ENCODE data around the gene MTHFS. TPM values are rescaled to one million over a fixed set of nuclear protein-coding genes. Genes with fewer than 3 reads are reported as not detected.

Gene MTHFS
- total RNA-seq, 2 donors from 2014 or later: 28.7 to 55.1 TPM

- Histone ChIP-seq H3K27ac (no peak overlapping the region), H3K36me3 (no peaks in the 10 kb centered on the region), H3K27me3 (replicated peaks; ENCODE audit: insufficient read depth) (no peaks in the 10 kb centered on the region), H3K4me3 (no peak overlapping the region), H3K9me3 (no peaks in the 10 kb centered on the region), H3K4me1 (replicated peaks) (no peaks in the 10 kb centered on the region)
- intact Hi-C loops (cut with DNase I): no loop called here
- no peak for DNase-seq (ENCODE audit: low spot score)
- TF ChIP-seq POLR2A (IDR thresholded peaks at IDR 0.05) (no peak), POLR2AphosphoS5 (IDR thresholded peaks at IDR 0.05) (no peak), CTCF (IDR thresholded peaks at IDR 0.05) (no peak)
These were observed 76.6 kb downstream of the MTHFS start for GRCh38 chr15:79820176-79820575.

DNA sequence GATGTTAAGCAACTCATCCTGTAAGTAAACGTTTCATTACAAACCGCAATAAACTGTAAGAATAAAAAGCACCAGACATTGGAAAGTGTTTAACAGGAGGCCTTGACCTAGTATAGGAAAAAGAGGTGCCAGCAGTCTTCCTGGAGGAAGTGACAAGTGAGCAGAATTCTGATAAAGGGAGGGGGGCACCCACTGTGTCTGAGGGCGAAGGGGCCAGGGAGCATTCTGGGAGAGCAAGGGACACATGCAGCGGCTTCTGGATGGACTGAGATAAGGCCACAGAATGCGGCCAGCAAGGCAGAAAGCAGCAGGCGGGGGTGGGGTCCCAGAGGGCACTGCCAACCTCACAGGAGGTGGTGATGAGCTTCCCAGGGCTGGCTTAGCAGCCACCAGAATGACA is 80.2 kb downstream of the MTHFS start:
- no peaks in the 10 kb centered on the region for H3K27me3 ChIP-seq (replicated peaks; ENCODE audit: insufficient read depth)
- no peak for DNase-seq (ENCODE audit: low spot score)
- WGBS: 74% methylated on average over 6 of the region's 6 CpGs
- H3K27ac ChIP-seq: no peak overlapping the region
- no peaks in the 10 kb centered on the region for H3K4me1 ChIP-seq (replicated peaks)
- TF ChIP-seq CTCF (IDR thresholded peaks at IDR 0.05) (no peak), POLR2AphosphoS5 (IDR thresholded peaks at IDR 0.05) (no peak), POLR2A (IDR thresholded peaks at IDR 0.05) (no peak)
- H3K36me3 ChIP-seq: no peaks in the 10 kb centered on the region
- H3K4me3 ChIP-seq: no peak overlapping the region
- no peaks in the 10 kb centered on the region for H3K9me3 ChIP-seq
- intact Hi-C loops (cut with DNase I): no loop called here

GRCh38 chr15:79815468-79815867 is 81.3 kb downstream of the MTHFS start:
- intact Hi-C loops (cut with DNase I): no loop called here
- Histone ChIP-seq H3K36me3 (no peaks in the 10 kb centered on the region), H3K27me3 (replicated peaks; ENCODE audit: insufficient read depth) (no peaks in the 10 kb centered on the region), H3K4me3 (no peak overlapping the region), H3K27ac (no peak overlapping the region), H3K4me1 (replicated peaks) (no peaks in the 10 kb centered on the region), H3K9me3 (no peaks in the 10 kb centered on the region)
- no peak for DNase-seq (ENCODE audit: low spot score)
- TF ChIP-seq POLR2A (IDR thresholded peaks at IDR 0.05) (no peak), CTCF (IDR thresholded peaks at IDR 0.05) (no peak), POLR2AphosphoS5 (IDR thresholded peaks at IDR 0.05) (no peak)
- WGBS: 76% methylated on average over 5 of the region's 5 CpGs

- intact Hi-C loops (cut with DNase I): no loop called here
These were observed 84.3 kb downstream of the MTHFS start for GRCh38 chr15:79812541-79812940.

More at GRCh38 chr15:79812541-79812940, 84.3 kb downstream of the MTHFS start:
- no peaks in the 10 kb centered on the region for H3K4me1 ChIP-seq (replicated peaks)
- TF ChIP-seq POLR2AphosphoS5 (IDR thresholded peaks at IDR 0.05) (no peak), POLR2A (IDR thresholded peaks at IDR 0.05) (no peak), CTCF (IDR thresholded peaks at IDR 0.05) (no peak)
- DNase-seq (ENCODE audit: low spot score): no peak
- no peaks in the 10 kb centered on the region for H3K9me3 ChIP-seq
- no peak overlapping the region for H3K4me3 ChIP-seq
- no peaks in the 10 kb centered on the region for H3K27me3 ChIP-seq (replicated peaks; ENCODE audit: insufficient read depth)
- H3K36me3 ChIP-seq: no peaks in the 10 kb centered on the region
- 59% methylated on average over 3 of the region's 3 CpGs for WGBS
- no peak overlapping the region for H3K27ac ChIP-seq
